ENCODE results near the gene SMC1B. TPM values are rescaled to one million over a fixed set of nuclear protein-coding genes. Genes with fewer than 3 reads are reported as not detected.

The SMC1B gene
- total RNA-seq, 4 donors from 2014 or later: not detected

DNA sequence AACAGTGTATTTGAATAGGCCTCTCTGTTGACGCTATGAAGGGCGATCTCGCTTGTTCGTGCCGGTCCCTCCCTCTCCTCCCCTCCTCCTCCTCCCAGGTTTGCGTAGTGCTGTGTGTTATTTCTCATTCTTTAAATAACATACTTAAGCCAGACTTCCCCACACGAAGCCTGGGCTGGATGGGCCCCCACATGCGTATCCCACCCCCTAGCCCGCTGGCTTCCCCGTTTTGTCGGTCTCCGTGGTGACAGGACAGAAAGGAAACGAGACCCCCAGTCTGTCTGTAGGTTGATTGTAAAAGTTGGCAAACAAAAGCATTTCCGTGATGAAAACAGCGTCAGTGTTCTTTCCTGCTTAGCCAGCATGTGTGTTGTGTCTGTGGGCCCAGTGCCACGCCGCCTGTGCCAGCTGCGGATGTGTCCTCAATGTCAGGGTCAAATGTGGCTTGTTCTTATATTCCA, 76.4 kb downstream of the SMC1B start:
- Histone ChIP-seq H3K36me3 (peaks cover 0 to 42% (median 16%) of the 10 kb centered on the region in 4 donors), H3K27ac (peak overlapping the region; percentile 56 to 68 (median 58)), H3K4me1 (peaks cover 8 to 18% (median 13%) of the 10 kb centered on the region in 4 donors), H3K4me3 (peak overlapping the region in 1 of 4 donors; percentile 13), H3K27me3 (no peaks in the 10 kb centered on the region), H3K9me3 (no peaks in the 10 kb centered on the region)
- TF ChIP-seq POLR2AphosphoS5 (IDR thresholded peaks at IDR 0.05): peak; percentile 38 to 48 (median 38)
- TF ChIP-seq POLR2A (IDR thresholded peaks at IDR 0.05): no peak
- intact Hi-C loops (cut with DNase I; ENCODE audit: low total_unique reads) (no loop called here), in situ Hi-C loops (cut with MboI; ENCODE audit: low pct_ligation_motif_present in 1 of 4, low pct_unique_long_range_greater_than_20kb in 1 of 4, low sequenced_read_pairs in 3 of 4) (no loop called here)
- peak; percentile 42 for DNase-seq
- 15 to 26% methylated on average over 12 to 18 of the region's 18 CpGs for WGBS, 2 donors (ENCODE audit: low coverage in 1 of 2)

DNA sequence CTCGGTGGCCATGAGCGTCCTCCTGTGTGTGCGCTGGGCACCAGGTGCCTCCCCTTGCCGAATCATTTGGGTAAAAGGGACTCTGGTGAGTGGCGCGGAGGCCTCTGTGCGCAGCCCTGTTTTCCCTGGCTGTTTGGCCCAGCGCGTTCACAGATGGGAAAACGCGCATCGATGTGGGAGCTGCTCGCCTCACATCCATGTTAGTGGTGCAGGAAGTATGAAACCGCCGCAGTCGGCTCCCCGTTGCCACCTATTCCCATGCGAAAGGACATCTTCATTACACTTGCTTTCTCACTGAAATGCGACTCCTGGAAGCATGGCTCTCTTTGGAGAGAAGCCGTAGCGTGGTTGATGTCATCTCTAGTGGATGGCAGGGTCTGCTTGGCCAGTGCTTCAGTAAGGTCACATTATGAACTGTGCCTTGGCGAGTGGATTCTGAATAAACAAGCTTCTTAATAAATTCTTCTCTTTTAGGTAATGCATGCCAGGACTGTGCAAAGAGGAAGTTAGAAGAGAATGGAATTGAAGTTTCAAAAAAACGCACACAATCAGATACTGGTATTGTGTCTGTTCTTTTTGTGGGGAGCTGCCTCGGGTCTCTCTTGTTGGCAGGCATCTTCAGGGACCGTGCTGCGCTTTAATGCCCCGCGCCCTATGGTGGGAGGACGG, 77.4 kb downstream of the SMC1B start:
- Histone ChIP-seq H3K27me3 (no peaks in the 10 kb centered on the region), H3K36me3 (peaks cover 0 to 40% (median 13%) of the 10 kb centered on the region in 4 donors), H3K4me3 (no peak overlapping the region), H3K9me3 (no peaks in the 10 kb centered on the region), H3K4me1 (peaks cover 8 to 18% (median 13%) of the 10 kb centered on the region in 4 donors), H3K27ac (peak overlapping the region; percentile 56 to 68 (median 58))
- no peak for DNase-seq
- TF ChIP-seq EP300 (IDR thresholded peaks at IDR 0.05; ENCODE audit: low read depth): no peak
- TF ChIP-seq, protein P1, sequence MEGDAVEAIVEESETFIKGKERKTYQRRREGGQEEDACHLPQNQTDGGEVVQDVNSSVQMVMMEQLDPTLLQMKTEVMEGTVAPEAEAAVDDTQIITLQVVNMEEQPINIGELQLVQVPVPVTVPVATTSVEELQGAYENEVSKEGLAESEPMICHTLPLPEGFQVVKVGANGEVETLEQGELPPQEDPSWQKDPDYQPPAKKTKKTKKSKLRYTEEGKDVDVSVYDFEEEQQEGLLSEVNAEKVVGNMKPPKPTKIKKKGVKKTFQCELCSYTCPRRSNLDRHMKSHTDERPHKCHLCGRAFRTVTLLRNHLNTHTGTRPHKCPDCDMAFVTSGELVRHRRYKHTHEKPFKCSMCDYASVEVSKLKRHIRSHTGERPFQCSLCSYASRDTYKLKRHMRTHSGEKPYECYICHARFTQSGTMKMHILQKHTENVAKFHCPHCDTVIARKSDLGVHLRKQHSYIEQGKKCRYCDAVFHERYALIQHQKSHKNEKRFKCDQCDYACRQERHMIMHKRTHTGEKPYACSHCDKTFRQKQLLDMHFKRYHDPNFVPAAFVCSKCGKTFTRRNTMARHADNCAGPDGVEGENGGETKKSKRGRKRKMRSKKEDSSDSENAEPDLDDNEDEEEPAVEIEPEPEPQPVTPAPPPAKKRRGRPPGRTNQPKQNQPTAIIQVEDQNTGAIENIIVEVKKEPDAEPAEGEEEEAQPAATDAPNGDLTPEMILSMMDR (IDR thresholded peaks at IDR 0.05): no peak
- no peak for TF ChIP-seq POLR2AphosphoS5 (IDR thresholded peaks at IDR 0.05)
- no peak for TF ChIP-seq POLR2A (IDR thresholded peaks at IDR 0.05)
- intact Hi-C loops (cut with DNase I; ENCODE audit: low total_unique reads) (no loop called here), in situ Hi-C loops (cut with MboI; ENCODE audit: low pct_ligation_motif_present in 1 of 4, low pct_unique_long_range_greater_than_20kb in 1 of 4, low sequenced_read_pairs in 3 of 4) (no loop called here)
- whole genome bisulfite sequencing, 2 donors (ENCODE audit: low coverage in 1 of 2): 89 to 93% methylated on average over 5 to 29 of the region's 29 CpGs

DNA sequence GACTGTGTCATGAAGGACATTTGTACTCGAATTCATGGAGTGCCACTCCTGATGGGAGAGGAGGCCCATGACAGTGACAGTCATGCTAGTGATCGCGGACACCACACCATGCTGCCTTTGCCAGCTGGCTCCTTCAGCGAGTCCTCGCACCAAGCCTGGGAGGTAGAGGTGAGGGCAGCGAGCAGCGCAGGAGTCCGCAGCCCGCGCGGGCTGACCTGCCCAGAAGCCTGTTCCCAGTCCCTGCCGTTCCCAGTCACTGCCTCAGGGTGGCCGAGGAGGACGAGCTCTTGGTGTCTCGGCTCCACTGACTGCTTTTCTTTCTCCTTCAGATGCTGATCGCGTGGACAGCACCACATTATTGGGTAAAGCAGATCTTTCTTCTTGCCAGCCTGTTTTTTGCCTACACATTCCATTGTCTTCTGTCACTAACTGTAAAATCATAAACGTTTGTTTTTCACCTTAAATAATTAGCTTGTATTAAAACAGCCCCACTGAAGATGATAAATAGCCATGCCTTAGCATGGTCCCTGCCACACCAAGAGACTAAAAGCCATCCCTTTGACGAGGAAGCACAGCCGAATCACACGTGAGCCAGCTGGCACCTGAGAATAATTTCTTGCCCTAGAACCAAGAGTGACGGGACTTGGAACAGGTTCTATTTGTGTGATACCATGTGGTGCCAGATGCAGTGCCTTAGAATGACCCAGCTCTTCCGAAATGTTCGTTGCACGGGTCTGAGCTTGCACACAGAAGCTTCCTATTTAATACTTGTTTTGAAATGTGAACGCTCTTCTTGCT, 78.2 kb downstream of the SMC1B start:
- Histone ChIP-seq H3K27ac (no peak overlapping the region), H3K9me3 (no peaks in the 10 kb centered on the region), H3K27me3 (no peaks in the 10 kb centered on the region), H3K36me3 (peaks cover 0 to 40% (median 13%) of the 10 kb centered on the region in 4 donors), H3K4me3 (no peak overlapping the region), H3K4me1 (peaks cover 8 to 18% (median 13%) of the 10 kb centered on the region in 4 donors)
- intact Hi-C loops (cut with DNase I; ENCODE audit: low total_unique reads): no loop called here
- DNase-seq: no peak
- 77 to 83% methylated on average over 9 to 26 of the region's 26 CpGs for WGBS, 2 donors (ENCODE audit: low coverage in 1 of 2)
- in situ Hi-C loops (cut with MboI; ENCODE audit: low pct_ligation_motif_present in 1 of 4, low pct_unique_long_range_greater_than_20kb in 1 of 4, low sequenced_read_pairs in 3 of 4): no loop called here
- TF ChIP-seq, protein P1 (IDR thresholded peaks at IDR 0.05): no peak
- TF ChIP-seq POLR2A (IDR thresholded peaks at IDR 0.05) (no peak), POLR2AphosphoS5 (IDR thresholded peaks at IDR 0.05) (no peak), EP300 (IDR thresholded peaks at IDR 0.05; ENCODE audit: low read depth) (no peak)

DNA sequence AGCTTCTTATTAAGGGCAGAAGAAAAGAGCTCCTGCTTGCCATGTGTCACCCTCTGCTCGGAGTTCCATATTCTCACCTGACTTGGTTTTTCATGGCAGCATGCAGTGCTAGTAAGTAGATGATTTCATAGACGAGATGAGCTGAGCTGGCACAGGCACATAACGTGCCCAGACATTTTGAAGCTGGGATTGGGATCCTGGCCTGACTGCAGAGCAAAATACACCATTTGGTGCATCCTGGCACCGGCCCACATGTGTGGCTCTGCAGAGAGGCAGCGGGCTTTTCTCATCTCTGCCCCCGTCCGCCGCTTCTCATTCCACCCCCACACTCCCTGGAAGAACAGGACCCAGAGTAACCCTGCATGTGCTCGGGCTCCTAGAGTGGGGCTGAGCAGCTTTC, 78.9 kb downstream of the SMC1B start:
- Histone ChIP-seq H3K36me3 (peaks cover 0 to 37% (median 14%) of the 10 kb centered on the region in 4 donors), H3K4me1 (peaks cover 8 to 18% (median 13%) of the 10 kb centered on the region in 4 donors), H3K9me3 (no peaks in the 10 kb centered on the region), H3K27me3 (no peaks in the 10 kb centered on the region), H3K27ac (no peak overlapping the region), H3K4me3 (no peak overlapping the region)
- WGBS, 2 donors (ENCODE audit: low coverage in 1 of 2): 91% methylated on average over 9 of the region's 9 CpGs; no CpG with 5 or more reads in 1 of the 2 donors
- intact Hi-C loops (cut with DNase I; ENCODE audit: low total_unique reads) (no loop called here), in situ Hi-C loops (cut with MboI; ENCODE audit: low pct_ligation_motif_present in 1 of 4, low pct_unique_long_range_greater_than_20kb in 1 of 4, low sequenced_read_pairs in 3 of 4) (no loop called here)
- DNase-seq: no peak
- TF ChIP-seq POLR2AphosphoS5 (IDR thresholded peaks at IDR 0.05) (no peak), EP300 (IDR thresholded peaks at IDR 0.05; ENCODE audit: low read depth) (no peak), POLR2A (IDR thresholded peaks at IDR 0.05) (no peak)
- TF ChIP-seq, protein P1 (IDR thresholded peaks at IDR 0.05): no peak

Measured in transverse colon (tissue), 4 donors.